HEK293 (cell line): ENCODE results near the gene ATXN10.

ENCODE experiments used
- ZBTB21 ChIP-seq: fragments of 450-650 bp; formaldehyde crosslinking; IDR thresholded peaks from 2 replicates; pipeline ENCODE4 v1.5.1; 2017; ENCODE audit warnings: missing biosample characterization, missing genetic modification characterization
- ZNF2 ChIP-seq: fragments of 450-650 bp; formaldehyde crosslinking; IDR thresholded peaks from 2 replicates; pipeline ENCODE4 v1.5.1; 2016; ENCODE audit warnings: missing biosample characterization, missing genetic modification characterization
- ZNF214 ChIP-seq: fragments of 450-650 bp; formaldehyde crosslinking; IDR thresholded peaks from 2 replicates; pipeline ENCODE4 v1.5.1; 2017; ENCODE audit warnings: missing biosample characterization, mild to moderate bottlenecking, missing genetic modification characterization, borderline replicate concordance
- ZNF239 ChIP-seq: fragments of 450-650 bp; formaldehyde crosslinking; IDR thresholded peaks from 2 replicates; pipeline ENCODE4 v1.5.1; 2016; ENCODE audit warnings: missing biosample characterization, missing genetic modification characterization
- ZNF350 ChIP-seq: fragments of 450-650 bp; formaldehyde crosslinking; IDR thresholded peaks from 2 replicates; pipeline ENCODE4 v1.5.0; 2017; ENCODE audit warnings: missing biosample characterization, mild to moderate bottlenecking, missing genetic modification characterization
- ZNF707 ChIP-seq: fragments of 450-650 bp; formaldehyde crosslinking; IDR thresholded peaks from 2 replicates; pipeline ENCODE4 v1.5.1; 2016; ENCODE audit warnings: missing biosample characterization, missing genetic modification characterization
- ZSCAN23 ChIP-seq: fragments of 450-650 bp; formaldehyde crosslinking; IDR thresholded peaks from 2 replicates; pipeline ENCODE4 v1.5.1; 2016; ENCODE audit warnings: missing biosample characterization, missing genetic modification characterization
- TF ChIP-seq, protein P1 (sequence below): fragments of 450-650 bp; formaldehyde crosslinking; conservative IDR thresholded peaks from 2 replicates; pipeline ENCODE4 v1.5.1; 2016; ENCODE audit warnings: low read depth, missing biosample characterization, missing genetic modification characterization
- TF ChIP-seq, protein P2 (sequence below): fragments of 450-650 bp; formaldehyde crosslinking; IDR thresholded peaks from 2 replicates; pipeline ENCODE4 v1.5.1; 2016; ENCODE audit warnings: missing biosample characterization, missing genetic modification characterization

DNA sequence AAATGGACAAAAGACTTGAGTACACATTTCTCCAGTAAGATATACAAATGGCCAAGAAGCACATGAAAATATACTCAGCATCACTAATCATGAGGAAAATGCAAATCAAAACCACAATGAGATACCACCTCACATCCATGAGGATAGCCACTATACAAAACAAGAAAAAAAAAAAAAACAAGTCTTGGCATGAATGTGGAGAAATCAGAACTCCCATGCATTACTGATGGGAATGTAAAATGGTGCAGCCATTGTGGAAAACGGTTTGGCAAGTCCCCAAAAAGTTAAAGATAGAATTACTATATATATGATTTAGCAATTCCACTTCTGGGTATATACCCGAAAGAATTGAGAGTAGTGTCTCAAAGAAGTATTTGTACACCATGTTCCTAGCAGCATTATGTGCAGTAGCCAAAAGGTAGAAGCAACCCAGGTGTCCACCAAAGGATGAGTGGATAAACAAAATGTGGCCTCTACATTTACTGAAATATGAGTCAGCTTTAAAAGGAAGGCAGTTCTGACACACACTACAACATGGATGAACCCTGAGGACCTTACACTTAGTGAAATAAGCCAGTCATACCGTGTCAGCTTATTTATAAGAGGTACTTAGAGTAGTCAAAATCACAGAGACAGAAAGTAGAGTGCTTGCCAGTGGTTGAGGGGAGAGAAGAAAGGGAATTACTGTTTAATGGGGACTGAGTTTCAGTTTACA is 159.1 kb downstream of the ATXN10 start:
- TF ChIP-seq ZNF2 (tag by site-specific recombination) (no peak), ZNF239 (tag by site-specific recombination) (no peak), ZSCAN23 (no peak), ZNF707 (tag by site-specific recombination) (no peak), ZNF350 (no peak), ZBTB21 (tag by site-specific recombination) (no peak), ZNF214 (tag by site-specific recombination) (no peak)
- TF ChIP-seq, protein P1, sequence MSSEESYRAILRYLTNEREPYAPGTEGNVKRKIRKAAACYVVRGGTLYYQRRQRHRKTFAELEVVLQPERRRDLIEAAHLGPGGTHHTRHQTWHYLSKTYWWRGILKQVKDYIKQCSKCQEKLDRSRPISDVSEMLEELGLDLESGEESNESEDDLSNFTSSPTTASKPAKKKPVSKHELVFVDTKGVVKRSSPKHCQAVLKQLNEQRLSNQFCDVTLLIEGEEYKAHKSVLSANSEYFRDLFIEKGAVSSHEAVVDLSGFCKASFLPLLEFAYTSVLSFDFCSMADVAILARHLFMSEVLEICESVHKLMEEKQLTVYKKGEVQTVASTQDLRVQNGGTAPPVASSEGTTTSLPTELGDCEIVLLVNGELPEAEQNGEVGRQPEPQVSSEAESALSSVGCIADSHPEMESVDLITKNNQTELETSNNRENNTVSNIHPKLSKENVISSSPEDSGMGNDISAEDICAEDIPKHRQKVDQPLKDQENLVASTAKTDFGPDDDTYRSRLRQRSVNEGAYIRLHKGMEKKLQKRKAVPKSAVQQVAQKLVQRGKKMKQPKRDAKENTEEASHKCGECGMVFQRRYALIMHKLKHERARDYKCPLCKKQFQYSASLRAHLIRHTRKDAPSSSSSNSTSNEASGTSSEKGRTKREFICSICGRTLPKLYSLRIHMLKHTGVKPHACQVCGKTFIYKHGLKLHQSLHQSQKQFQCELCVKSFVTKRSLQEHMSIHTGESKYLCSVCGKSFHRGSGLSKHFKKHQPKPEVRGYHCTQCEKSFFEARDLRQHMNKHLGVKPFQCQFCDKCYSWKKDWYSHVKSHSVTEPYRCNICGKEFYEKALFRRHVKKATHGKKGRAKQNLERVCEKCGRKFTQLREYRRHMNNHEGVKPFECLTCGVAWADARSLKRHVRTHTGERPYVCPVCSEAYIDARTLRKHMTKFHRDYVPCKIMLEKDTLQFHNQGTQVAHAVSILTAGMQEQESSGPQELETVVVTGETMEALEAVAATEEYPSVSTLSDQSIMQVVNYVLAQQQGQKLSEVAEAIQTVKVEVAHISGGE (tag by site-specific recombination): no peak
- TF ChIP-seq, protein P2, sequence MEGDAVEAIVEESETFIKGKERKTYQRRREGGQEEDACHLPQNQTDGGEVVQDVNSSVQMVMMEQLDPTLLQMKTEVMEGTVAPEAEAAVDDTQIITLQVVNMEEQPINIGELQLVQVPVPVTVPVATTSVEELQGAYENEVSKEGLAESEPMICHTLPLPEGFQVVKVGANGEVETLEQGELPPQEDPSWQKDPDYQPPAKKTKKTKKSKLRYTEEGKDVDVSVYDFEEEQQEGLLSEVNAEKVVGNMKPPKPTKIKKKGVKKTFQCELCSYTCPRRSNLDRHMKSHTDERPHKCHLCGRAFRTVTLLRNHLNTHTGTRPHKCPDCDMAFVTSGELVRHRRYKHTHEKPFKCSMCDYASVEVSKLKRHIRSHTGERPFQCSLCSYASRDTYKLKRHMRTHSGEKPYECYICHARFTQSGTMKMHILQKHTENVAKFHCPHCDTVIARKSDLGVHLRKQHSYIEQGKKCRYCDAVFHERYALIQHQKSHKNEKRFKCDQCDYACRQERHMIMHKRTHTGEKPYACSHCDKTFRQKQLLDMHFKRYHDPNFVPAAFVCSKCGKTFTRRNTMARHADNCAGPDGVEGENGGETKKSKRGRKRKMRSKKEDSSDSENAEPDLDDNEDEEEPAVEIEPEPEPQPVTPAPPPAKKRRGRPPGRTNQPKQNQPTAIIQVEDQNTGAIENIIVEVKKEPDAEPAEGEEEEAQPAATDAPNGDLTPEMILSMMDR (tag by site-specific recombination): no peak
